ENCODE results near the gene PTPRN2. TPM values are rescaled to one million over a fixed set of nuclear protein-coding genes. Genes with fewer than 3 reads are reported as not detected.

The PTPRN2 gene
- total RNA-seq, 1 experiment from 2014 or later: 2.1 TPM

- Histone ChIP-seq H4K20me1 (ENCODE audit: insufficient read depth) (no peaks in the 10 kb centered on the region), H3K79me2 (ENCODE audit: insufficient read depth, low read length) (no peaks in the 10 kb centered on the region), H3K4me1 (ENCODE audit: control insufficient read depth in 1 of 2, insufficient read depth in 2 of 2, low read length in 2 of 2) (no peaks in the 10 kb centered on the region), H3K36me3 (ENCODE audit: control insufficient read depth in 1 of 2, insufficient read depth in 2 of 2, low read length in 2 of 2) (no peaks in the 10 kb centered on the region), H3K4me3 (replicated peaks in 1 of 2; ENCODE audit: low read depth in 1 of 2, low read length in 2 of 2) (no peak overlapping the region), H3K4me2 (ENCODE audit: low read length) (no peak overlapping the region), H3K9me3 (ENCODE audit: control insufficient read depth in 1 of 2, insufficient read depth in 1 of 2, low read depth in 1 of 2, low read length in 2 of 2) (no peaks in the 10 kb centered on the region; a peak in 1 of 4 replicates), H3K27ac (ENCODE audit: low read depth, low read length) (no peak overlapping the region), H2AFZ (ENCODE audit: low read depth, low read length, poor library complexity, severe bottlenecking) (no peak overlapping the region), H3K27me3 (ENCODE audit: insufficient read depth, low read length) (no peaks in the 10 kb centered on the region), H3K9ac (ENCODE audit: low read length) (no peak overlapping the region), H3K9me2 (ENCODE audit: insufficient read depth) (no peaks in the 10 kb centered on the region)
- no TSS peak for BruUV-seq (replicated peaks)
- ATAC-seq: no peak; the same call in 1 of the 2 replicates
- no peak for TF ChIP-seq ATF3 (IDR thresholded peaks at IDR 0.05)
- no peak for TF ChIP-seq CTCF (IDR thresholded peaks at IDR 0.05 in 2 of 3, conservative IDR thresholded peaks at IDR 0.05 in 1 of 3; ENCODE audit: borderline replicate concordance in 1 of 3, insufficient read depth in 1 of 3, low read depth in 2 of 3, low read length in 2 of 3)
- TF ChIP-seq SP1 (IDR thresholded peaks at IDR 0.05; ENCODE audit: low read depth): no peak
- no peak for TF ChIP-seq FOSL1 (IDR thresholded peaks at IDR 0.05; ENCODE audit: low read depth)
- TF ChIP-seq MAX (IDR thresholded peaks at IDR 0.05): no peak
- no peak for TF ChIP-seq SRF (IDR thresholded peaks at IDR 0.05; ENCODE audit: low read depth)
- TF ChIP-seq CEBPB (IDR thresholded peaks at IDR 0.05; ENCODE audit: low read depth): no peak
- intact Hi-C loops (cut with micrococcal nuclease): no loop called here
- DNase-seq (ENCODE audit: low read depth, low spot score): no peak
- ChIA-PET RAD21 (ENCODE audit: low non-redundant PET in 1 of 2, low total read pairs in 2 of 2, uncharacterized antibody in 2 of 2, unreplicated experiment in 2 of 2) (no interaction called here), CTCF (no interaction called here), POLR2A (no interaction called here)
Measured at GRCh38 chr7:158414002-158414401, 173.6 kb downstream of the PTPRN2 start.

- Histone ChIP-seq H3K27ac (ENCODE audit: low read depth, low read length) (no peak overlapping the region), H3K4me1 (ENCODE audit: control insufficient read depth in 1 of 2, insufficient read depth in 2 of 2, low read length in 2 of 2) (no peaks in the 10 kb centered on the region), H3K4me2 (ENCODE audit: low read length) (no peak overlapping the region), H3K9ac (ENCODE audit: low read length) (no peak overlapping the region), H4K20me1 (ENCODE audit: insufficient read depth) (no peaks in the 10 kb centered on the region), H3K36me3 (ENCODE audit: control insufficient read depth in 1 of 2, insufficient read depth in 2 of 2, low read length in 2 of 2) (no peaks in the 10 kb centered on the region), H3K27me3 (ENCODE audit: insufficient read depth, low read length) (no peaks in the 10 kb centered on the region), H3K9me2 (ENCODE audit: insufficient read depth) (no peaks in the 10 kb centered on the region), H3K79me2 (ENCODE audit: insufficient read depth, low read length) (no peaks in the 10 kb centered on the region), H3K9me3 (ENCODE audit: control insufficient read depth in 1 of 2, insufficient read depth in 1 of 2, low read depth in 1 of 2, low read length in 2 of 2) (no peaks in the 10 kb centered on the region), H3K4me3 (replicated peaks in 1 of 2; ENCODE audit: low read depth in 1 of 2, low read length in 2 of 2) (no peak overlapping the region), H2AFZ (ENCODE audit: low read depth, low read length, poor library complexity, severe bottlenecking) (no peak overlapping the region)
- no peak for TF ChIP-seq ZNF274 (IDR thresholded peaks at IDR 0.05; ENCODE audit: low read depth, low read length)
- no peak for TF ChIP-seq POLR2A (IDR thresholded peaks at IDR 0.05; ENCODE audit: borderline replicate concordance, extremely low read depth, insufficient read depth, insufficient read length)
- TF ChIP-seq SRF (IDR thresholded peaks at IDR 0.05; ENCODE audit: low read depth): no peak
- TF ChIP-seq MAX (IDR thresholded peaks at IDR 0.05): no peak
- TF ChIP-seq ATF3 (IDR thresholded peaks at IDR 0.05): no peak
- no peak for TF ChIP-seq POLR2AphosphoS5 (IDR thresholded peaks at IDR 0.05; ENCODE audit: low read depth, low read length)
- TF ChIP-seq RAD21 (IDR thresholded peaks at IDR 0.05; ENCODE audit: low read depth): no peak
- DNase-seq (ENCODE audit: low read depth, low spot score): no peak
- CTCF ChIA-PET: no interaction called here
- intact Hi-C loops (cut with micrococcal nuclease): no loop called here
- ATAC-seq: no peak
- RAD21 ChIA-PET (ENCODE audit: low non-redundant PET in 1 of 2, low total read pairs in 2 of 2, uncharacterized antibody in 2 of 2, unreplicated experiment in 2 of 2): no interaction called here
- POLR2A ChIA-PET: no interaction called here
- BruUV-seq (replicated peaks): no TSS peak
Measured at GRCh38 chr7:158411232-158411950, 176.2 kb downstream of the PTPRN2 start.
